ENCODE measurements around the gene IFT20.

Gene IFT20

DNA sequence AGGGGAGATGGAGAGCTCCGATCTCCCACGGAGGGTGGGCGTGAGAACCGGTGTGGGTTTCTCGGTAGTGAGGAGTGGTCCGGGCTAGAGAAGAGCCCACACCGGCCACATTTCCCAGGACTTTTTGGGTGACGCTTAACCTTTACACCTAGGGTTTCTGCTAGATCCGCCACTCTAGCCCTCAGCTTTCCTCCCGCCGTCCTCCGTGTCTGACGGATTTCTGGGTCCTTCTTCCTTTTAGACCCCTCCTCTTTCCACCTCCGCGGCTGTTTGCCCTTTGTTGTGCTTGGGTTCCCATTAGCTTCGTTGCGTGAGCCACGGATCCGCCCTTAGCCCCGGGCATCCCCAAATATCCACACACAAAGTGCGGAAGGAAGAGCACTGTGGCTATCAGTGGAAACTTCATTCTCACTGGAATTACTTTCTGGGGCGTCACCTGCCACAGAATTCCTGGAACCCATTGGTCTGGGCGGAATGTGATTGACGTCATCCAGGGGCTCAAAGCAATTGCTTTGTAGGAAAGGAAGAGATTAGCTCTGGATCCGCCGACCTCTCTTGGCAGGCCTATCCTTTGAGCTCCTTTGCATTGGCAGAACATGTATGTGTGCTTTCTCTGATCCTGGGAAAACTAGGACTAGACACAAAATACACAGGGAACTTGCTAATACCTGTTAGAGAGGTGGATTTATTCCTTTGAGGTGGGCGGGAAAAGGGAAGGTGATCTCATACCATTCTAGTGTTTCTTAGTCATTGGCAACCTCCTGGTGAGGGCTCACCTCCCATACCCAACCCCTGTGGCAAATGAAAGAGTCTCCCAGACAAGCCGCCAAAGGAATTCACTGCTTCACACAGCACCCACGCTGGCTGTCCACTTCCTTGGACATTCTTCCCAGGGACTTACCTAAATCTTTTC lies 943 bp upstream of the IFT20 start:
- peak; percentile 97 for DNase-seq (ENCODE audit: low read depth, low spot score)

DNA sequence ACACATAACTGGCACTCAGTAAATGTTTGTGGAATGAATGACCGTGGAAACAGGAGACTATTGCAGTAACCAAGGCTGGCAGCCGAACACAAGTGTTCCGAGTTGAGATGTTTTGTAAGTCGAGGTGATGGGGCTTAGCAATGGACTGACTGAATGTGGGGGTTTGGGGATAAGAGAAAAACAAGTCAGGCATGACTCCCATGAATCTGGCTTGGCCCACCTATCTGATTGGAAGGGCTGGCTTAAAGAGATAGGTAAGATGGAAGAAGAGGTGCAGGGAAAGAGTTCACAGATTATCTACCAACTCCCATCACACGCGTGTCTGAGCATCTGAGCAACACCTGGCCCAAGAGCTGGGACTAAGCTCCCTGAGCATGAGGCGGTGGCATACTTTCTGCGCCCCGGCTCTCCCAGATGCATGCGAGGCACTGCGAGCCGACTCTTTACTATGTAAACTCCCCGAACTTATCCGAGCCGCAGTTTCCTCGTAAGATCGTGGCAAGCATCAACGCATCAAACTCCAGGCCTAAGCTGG lies 539 bp downstream of the IFT20 start:
- peak; percentile 18 for DNase-seq (ENCODE audit: low read depth, low spot score)

DNA sequence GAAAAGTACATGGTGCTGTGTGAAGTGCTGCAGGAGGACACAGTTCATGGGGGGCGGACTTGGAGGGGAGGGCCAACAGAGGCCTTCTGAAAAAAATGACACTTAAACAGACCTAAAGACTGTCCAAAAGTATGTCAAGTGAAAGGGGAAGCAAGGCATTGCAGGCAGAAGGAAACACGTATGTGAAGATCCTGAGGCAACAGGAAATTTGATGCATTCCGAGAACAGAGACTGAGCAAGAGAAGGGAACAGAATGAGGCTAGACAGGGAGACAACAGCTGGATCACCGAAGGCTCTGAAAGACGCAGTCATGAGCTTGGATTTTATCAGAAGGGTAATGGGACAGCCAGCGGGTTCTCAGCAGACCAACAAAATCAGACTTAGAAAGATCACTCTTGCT lies 1.1 kb downstream of the IFT20 start:
- no peak for DNase-seq (ENCODE audit: low read depth, low spot score)

DNA sequence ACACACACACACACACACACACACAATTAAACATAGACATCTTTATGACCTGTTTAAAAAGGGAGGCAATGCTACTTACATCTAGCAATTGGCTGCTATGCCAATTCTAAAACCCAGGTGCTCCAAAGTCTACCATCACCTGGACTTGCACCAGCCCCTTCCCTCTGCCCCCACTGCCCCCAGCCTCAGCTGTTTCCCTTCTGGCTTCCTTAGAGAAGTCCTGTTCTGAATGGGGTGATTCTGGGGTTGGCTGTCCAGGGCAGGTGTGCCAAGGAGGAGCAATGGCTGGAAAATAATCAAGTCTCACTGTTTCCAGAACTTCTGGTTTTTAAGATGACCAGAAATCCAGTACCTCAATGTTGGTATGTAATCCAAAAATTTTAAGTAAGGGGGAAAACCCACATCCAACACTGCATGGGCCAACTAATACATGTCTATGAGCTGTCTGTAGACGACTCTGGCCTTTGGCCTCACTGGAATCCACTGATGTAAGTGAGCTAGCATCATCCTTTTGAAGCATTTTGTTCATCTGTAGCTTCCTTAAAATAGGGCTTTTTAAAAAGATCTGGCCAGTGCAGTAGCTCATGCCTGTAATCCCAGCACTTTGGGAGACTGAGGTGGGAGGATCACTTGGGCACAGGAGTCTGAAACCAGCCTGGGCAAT lies 2.1 kb downstream of the IFT20 start:
- DNase-seq (ENCODE audit: low read depth, low spot score) = no peak

DNA sequence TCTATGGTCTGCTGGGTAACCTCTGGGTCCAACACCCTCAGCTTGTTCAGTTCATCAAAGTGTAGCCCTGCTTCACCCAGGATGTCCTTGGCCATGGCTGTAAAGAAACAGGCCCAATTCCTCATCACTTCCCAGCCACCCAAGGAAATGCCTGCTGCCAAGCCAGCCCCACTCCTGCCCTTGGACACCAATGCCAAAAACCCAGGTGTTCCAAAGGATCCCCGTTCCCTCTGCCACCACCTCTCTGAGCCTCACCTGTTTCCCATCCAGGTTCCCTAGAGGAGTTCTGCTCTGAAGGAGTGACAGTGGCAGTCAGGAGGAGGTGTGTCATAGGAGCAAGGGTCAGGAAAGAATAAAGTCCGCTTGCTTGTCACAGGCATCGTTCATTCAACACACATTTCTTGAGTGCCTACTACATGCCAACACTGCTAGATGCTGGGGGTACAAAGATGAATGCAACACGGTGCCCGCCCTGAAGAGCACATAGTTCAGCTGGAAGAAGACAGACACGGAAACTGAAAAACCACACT lies 3.3 kb downstream of the IFT20 start:
- no peak for DNase-seq (ENCODE audit: low read depth, low spot score)

DNA sequence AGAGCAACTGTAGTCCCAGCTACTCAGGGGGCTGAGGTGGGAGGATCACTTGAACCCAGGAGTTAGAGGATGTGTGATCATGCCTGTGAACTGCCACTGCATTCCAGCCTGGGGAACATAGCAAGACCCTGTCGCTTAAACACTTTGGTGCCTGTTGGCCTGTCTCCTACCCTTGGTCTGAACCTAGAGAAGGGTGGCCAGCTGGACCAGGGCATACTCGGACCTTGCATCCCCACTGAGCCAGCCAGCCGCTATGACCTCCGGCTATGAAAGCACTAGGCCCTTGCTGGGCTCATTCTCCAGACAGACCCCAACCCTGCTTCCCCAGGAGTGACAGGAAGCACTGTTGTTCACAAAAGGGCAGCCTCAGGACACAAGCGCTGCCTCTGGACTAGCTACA lies 4.6 kb downstream of the IFT20 start:
- DNase-seq (ENCODE audit: low read depth, low spot score) = no peak

DNA sequence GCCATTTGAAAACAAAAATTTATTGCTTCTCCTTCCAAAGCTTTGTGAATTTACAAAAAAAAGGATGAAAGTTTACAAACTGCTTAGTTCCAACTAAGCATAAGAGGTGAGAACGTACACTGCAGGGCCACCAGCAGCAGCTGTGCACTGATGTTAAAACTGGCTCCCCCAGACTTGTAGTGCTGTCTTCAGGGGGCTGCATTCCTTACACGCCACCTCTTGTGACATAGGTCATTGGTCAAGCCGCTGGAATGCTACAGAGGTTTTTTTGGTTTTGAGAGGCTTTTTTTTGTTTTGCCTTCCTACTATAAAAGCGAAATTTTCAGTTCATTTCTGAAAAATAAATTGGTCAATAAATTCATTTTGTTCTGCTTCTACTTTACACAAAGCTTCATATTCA lies 6.9 kb downstream of the IFT20 start:
- DNase-seq (ENCODE audit: low read depth, low spot score) = no peak

DNA sequence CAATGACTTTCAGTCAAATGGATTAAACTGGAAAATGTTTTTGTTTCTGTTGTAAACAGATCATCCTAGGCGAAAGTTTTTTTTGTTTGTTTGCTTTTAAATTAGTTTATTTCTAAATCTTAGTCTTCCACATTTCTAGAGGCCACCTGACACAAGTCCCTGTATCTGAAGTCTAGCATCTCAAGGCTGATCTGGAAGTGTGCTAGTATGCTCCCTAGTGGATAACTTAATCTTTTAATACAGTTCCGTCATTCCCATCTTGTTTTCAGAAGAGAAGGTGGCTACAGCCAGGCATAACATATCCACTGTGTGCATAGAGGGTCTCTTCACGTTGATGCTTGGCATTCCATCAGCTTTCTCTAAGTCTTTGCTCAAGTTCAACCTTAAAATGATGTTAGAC lies 7.6 kb downstream of the IFT20 start:
- DNase-seq (ENCODE audit: low read depth, low spot score) = no peak

DNA sequence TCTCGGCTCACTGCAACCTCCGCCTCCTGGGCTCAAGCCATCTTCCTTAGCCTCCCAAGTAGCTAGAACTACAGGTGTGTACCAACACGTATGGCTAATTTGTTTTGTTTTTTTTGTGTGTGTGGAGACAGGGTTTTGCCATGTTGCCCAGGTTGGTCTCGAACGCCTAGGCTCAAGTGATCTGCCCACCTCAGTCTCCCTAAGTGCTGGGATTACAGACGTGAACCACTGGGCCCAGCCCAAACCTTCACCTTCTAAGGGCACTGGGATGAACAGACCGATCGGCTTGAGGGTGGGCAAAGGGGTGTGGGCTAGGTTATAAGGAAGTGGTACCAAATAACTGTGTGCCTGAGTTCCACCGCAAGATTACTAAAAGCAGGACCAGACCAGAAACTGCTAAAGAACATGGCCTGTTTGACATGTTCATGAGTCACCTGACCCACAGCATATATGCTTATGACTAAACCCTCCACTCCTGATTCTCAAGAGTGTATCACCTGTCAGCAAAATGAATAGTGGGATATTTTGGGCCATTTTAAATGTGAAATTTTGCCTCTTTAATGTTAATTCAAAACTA lies 8.2 kb downstream of the IFT20 start:
- no peak for DNase-seq (ENCODE audit: low read depth, low spot score)

DNA sequence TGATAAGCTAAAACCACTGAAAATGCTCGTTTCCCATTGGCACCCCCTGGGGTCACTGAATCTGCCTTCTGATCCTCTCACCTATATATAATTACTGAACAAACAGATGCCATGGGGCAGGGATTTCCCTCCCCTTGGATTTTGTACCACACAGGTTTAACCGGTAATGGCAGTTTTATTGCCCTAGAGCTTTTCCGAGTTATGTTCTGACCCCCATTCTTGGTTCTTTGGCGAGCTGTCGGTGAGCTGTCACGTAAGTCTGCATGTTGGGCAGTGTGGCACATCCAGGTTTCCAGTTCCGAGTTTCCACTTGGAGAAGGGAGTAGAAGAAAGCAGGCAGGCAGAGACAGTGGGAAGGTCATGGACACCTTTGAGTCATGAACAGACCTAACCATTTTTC lies 9.2 kb downstream of the IFT20 start:
- DNase-seq (ENCODE audit: low read depth, low spot score) = no peak

DNA sequence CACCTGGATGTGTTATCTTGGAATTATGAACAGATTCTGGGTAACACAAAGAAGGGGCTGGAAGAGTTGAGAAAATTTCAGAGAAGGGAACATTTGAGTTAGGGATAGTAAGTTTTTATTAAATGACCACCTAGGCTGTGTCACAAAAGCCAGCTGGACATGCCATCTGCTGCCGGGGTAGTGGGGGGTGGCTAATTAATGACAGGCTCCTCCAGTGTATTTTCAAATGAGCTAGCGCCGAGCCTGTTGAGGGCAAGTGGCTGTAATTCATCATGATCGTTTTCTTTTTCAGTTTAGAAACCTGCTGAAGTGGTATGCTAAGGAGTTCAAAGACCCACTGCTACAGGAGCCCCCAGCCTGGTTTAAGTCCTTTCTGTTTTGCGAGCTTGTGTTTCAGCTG lies 10.1 kb downstream of the IFT20 start:
- DNase-seq (ENCODE audit: low read depth, low spot score) = no peak

DNA sequence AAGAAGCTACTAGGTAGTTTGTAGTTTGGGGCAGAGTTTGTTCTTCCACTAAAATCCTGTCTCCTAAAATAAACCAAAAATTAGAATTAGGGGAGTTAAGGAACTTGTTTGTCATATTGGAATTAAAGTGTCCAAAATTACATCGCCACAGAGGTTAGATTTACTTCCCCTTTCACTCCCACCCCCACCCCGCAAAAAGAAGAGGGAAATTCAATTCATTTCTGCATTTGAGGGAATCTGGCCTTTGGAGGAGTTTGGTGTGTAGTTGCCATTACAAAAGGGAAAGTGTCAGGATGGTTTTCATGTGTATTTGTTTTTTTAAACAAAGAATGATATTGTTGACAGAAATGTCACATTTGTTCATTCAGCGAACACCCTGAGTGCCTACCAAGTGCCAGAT lies 10.5 kb downstream of the IFT20 start:
- DNase-seq (ENCODE audit: low read depth, low spot score) = no peak

DNA sequence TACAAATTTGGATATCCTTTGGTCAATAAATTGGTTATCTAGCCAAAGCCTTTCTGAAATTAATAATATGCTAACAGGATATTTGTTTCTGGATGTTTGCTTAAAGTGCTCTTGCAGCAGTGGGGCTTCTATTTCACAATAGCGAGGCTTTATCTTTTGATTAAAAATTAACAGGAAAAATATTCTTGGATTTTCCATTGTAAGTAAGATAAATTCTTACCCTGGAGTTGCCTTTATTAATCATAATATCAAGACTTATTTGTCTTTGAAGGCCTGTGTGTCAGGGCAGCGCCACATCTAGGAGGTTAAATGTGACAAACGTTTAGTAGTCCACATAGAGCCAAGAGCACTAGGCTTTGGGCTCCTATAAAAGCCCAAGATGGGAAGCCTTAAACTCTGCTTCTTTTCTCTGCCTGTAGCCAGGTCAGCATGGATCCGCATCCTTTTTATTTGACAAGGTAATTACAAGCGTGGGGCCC lies 11.0 kb downstream of the IFT20 start:
- no peak for DNase-seq (ENCODE audit: low read depth, low spot score)

DNA sequence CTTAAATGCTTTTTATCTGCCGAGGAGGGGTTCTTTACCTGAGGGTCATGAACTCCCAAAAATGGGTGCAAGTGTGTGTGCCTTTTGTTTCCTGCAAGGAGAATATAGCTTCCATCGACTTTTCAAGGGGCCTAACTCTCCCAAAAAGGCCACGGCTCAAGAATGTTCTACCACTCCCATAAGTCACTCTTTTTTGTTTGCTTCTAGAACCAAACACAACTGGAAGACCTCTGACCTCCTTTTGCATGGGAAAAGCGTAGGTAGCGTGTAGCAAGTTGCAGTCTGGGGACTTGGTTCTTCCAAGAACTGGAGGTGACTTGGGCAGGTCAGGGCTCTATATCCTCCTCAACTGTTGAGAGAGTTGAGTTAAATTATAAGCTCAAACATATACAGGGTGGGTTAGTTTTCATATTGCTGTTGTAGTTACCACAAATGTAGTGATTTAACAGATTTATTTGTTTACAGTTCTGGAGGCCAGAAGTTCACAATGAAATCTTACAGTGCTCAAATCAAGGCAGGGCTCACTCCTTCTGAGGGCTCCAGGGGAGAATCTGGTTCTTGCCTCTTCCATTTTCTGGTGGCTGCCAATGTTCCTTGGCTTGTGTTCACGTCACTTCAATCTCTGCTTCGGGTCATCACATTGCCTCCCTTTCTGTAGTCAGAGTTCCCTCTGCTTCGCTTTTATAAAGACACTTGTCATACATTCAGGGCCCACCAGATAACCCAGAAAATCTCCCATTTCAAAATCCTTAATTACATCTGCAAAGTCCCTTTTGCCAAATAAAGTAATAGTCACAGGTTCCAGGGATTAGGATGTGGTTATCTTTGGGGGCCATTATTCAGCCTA lies 14.8 kb downstream of the IFT20 start:
- no peak for DNase-seq (ENCODE audit: low read depth, low spot score)

DNA sequence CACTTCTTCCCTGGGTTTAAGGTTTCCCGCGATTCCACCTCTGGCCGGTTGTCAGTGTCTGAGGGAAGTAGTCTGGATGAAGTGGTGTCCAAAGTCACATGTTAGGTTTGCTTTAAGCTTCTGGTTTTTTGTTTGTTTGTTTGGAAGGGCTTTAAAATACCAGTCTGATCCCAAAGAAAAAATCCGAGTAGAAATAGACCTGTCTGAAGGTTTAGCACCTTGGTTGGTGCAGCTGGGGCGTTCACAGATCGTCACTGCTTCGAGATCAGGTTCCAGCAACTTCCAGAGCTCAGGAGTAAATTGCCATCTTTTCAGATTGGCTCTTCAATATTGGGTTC lies 15.7 kb downstream of the IFT20 start:
- DNase-seq (ENCODE audit: low read depth, low spot score) = no peak

DNA sequence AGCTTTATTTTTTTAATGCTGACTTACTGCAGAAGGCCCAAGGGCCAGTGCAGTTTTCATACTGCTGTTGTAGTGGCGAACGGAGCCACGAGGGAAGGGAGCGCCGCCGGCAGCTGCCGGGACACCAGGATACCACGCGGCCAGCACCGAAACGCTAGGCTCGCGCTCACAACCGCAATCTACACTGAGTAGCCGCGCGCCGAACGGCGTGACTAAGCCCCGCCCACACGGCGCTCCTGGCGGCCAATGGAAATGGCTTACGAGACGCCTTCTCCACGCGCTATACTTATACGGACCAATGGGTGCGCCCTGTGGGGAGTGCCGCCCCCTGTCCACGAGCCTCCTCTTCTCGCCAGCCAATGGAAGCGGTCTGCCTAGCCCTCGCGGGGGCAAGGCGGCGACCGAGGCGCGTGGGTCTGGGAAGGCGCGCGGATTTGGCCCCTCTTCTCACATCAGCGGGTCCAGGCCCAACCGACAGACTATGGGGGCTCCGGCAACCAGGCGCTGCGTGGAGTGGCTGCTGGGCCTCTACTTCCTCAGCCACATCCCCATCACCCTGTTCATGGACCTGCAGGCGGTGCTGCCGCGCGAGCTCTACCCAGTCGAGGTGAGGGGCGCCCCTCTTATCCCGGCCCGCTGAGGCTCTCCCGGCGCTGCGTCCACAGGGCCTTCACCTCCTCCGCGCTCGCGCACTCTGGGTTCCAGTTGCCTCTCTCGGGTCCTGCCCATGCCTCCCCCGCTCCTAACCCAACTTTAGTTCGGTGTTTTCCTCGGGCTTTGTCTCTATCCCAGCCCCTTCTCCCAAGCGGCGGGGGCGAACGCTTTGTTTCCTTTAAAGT lies 16.3 kb downstream of the IFT20 start, which contains the start of gene TMEM97:
Gene TMEM97, plus strand, starts transcription at position 442 of the 839 bp plus-strand sequence. Its CDS starts 40 bp downstream, at position 482.
- DNase-seq (ENCODE audit: low read depth, low spot score) = peak; percentile 99

DNA sequence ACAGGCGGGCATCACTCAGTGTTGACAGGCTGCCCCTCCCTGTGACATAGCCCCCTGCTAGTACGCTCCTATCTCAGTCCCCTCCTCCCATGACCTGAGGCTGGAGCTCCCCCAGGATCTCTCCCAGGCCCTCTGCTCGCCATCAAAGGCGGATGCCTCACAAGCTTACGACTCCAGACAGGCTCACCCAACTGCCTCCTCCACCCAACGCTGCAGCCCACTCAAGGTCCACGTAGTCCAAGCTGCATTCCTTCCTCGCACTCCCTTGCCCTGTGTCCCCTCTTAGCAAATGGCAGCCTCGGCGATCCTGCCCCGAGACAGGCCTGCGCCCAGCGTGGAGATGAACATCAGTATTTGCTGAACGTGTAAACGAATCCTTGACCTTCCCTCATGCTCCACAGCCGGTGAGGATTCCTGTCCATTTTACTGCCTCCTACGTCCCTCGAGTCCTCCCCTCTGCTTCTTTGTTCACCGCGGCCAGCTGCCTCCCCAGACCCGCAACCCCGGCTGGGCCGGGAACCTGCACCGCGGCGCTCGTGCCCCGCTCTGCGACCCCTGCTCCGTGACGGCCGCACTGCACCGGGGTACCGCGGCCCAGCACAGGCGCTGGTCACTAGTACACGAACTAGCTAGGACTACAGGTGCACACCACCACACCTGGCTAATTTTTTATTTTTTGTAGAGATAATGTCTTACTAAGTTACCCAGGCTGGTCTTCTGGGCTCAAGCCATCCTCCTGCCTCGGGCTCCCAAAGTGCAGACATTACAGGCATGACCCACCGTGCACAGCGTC lies 17.1 kb downstream of the IFT20 start:
- DNase-seq (ENCODE audit: low read depth, low spot score) = peak; percentile 23

DNA sequence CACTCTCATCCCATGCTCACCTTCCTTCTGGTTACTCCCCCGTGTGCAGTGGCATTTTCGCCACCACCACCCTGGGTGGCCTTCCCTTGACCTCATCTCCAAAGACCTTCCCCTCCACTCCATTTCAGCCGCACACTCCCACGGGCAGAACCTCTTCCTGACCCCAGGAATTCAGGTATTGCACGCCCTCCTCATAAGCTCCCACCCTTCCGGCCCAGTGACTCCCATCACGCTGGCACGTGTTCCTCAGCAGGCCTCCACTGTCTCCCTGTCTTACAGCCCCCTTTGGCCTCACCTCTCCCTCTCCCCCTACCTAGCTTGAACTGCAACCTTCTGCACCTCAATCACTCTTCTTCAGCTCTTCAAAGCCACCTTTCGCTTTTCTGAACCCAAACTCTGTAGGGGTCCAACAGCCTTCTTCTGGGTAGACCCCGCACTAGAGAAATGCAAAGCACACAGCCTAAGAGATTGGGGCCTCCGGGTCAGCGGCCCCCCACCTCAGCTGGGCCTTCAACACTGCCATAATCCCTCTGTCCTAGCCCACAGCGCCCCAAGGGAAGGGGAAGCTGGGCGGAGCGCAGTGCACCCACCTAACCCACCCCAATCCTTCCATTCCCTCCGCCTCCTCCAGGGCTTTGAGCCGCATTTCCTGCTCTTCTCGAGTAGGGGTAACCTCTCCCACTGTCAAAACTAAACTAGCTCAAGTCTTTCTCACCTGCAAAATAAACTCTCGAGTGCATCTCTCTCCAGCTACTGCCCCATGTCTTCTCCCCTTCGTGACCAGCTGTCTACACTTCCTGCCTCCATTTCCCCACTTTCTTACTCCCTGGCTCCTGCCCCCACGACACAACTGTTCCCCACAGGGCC lies 17.9 kb downstream of the IFT20 start:
- DNase-seq (ENCODE audit: low read depth, low spot score) = no peak

Data from astrocyte of the hippocampus (primary cell).